22Rv1 (cell line): ENCODE measurements around the gene ITPR1.

Experiments
- CTCF ChIP-seq: fragments of 450-650 bp; IDR thresholded peaks from 2 replicates; pipeline ENCODE4 v1.5.1; 2017; ENCODE audit warnings: mild to moderate bottlenecking
- ZFX ChIP-seq: fragments of 450-650 bp; IDR thresholded peaks from 2 replicates; pipeline ENCODE4 v1.6.1; 2017; ENCODE audit warnings: antibody characterized with exemption, borderline replicate concordance

GRCh38 chr3:4595710-4596113, 102.6 kb downstream of the ITPR1 start:
- no peak for TF ChIP-seq CTCF
- TF ChIP-seq ZFX = no peak
